K562 (cell line): ENCODE data around the gene OTUB2. TPM values are rescaled to one million over a fixed set of nuclear protein-coding genes. Genes with fewer than 3 reads are reported as not detected.

Experiments used
- ATAC-seq: fragments of 200-7000 bp; cut with Tn5 transposase; 3 replicates; pipeline ENCODE4 v1.9.1; 2020; ENCODE audit warnings: moderate library complexity
- BruUV-seq: library from RNA; stranded (reverse); fragments of 400-500 nt; replicated peaks from 2 replicates; lab custom pipeline; 2021; lab: Mats Ljungman, UMichigan
- CTCF ChIA-PET: fragments of 300-600 bp; formaldehyde crosslinking; extraction: SDS; loops from one replicate; lab custom pipeline; 2021; ENCODE audit warnings: low intra/inter-chr PET ratio; lab: Yijun Ruan, JAX
- POLR2A ChIA-PET: fragments of 300-600, 350-650 bp; sonication (Branson Sonifier 250); formaldehyde crosslinking; extraction: SDS; loops from one replicate; lab custom pipeline; 2021; ENCODE audit warnings: antibody characterized with exemption, inconsistent platforms; lab: Yijun Ruan, JAX
- DNase-seq, 4 experiments: peaks; one replicate each; pipeline versions ENCODE4 v3.0.0 to v3.0.0-alpha.2; 2011 to 2018; ENCODE audit warnings: low spot score in 3 of 4, mixed read lengths in 3 of 4; ENCODE audit errors: extremely low read depth in 1 of 4
- FAIRE-seq: peaks from 2 replicates; lab custom pipeline; 2011; peaks lifted over from hg19 to GRCh38; lab: Jason Lieb, UNC
- H2AFZ ChIP-seq: 2 replicates; pipeline ENCODE4 v1.6.0; 2011; ENCODE audit warnings: low read depth, low read length, control low read depth, inconsistent platforms
- H3K27ac ChIP-seq: fragments of 200-600 bp; 3 replicates; pipeline ENCODE4 v1.8.0; 2011; ENCODE audit warnings: low read depth, mild to moderate bottlenecking, control low read depth, inconsistent platforms, low read length, moderate library complexity, mixed read lengths; ENCODE audit errors: extremely low read depth
- H3K27me3 ChIP-seq, 2 experiments: fragments of 300-600 bp in 1 of 2; 2 replicates in 1 of 2; 3 replicates in 1 of 2; pipeline versions ENCODE4 v1.6.0 to v1.8.0; 2011; ENCODE audit warnings: inconsistent platforms in 2 of 2, low read length in 2 of 2, mild to moderate bottlenecking in 1 of 2, mixed read lengths in 1 of 2, moderate library complexity in 1 of 2; ENCODE audit not compliant: control insufficient read depth in 2 of 2, insufficient read depth in 2 of 2
- H3K36me3 ChIP-seq: fragments of 300-600 bp; 3 replicates; pipeline ENCODE4 v1.8.0; 2011; ENCODE audit warnings: mild to moderate bottlenecking, low read length, inconsistent platforms; ENCODE audit not compliant: control insufficient read depth, insufficient read depth
- H3K4me1 ChIP-seq, 2 experiments: fragments of 200-600 bp in 1 of 2; replicated peaks in 1 of 2; 2 replicates in 1 of 2; 3 replicates in 1 of 2; pipeline versions ENCODE4 v1.5.1 to v1.8.0; 2011; ENCODE audit warnings: inconsistent platforms in 2 of 2, low read length in 2 of 2, mild to moderate bottlenecking in 1 of 2, mixed read lengths in 1 of 2, moderate library complexity in 1 of 2; ENCODE audit not compliant: control insufficient read depth in 2 of 2, insufficient read depth in 2 of 2
- H3K4me2 ChIP-seq: 2 replicates; pipeline ENCODE4 v1.6.1; 2011; ENCODE audit warnings: low read length, control low read depth, inconsistent platforms, mixed read lengths; ENCODE audit not compliant: insufficient read depth
- H3K4me3 ChIP-seq: fragments of 200-600 bp; sonication (generic), shearing (Covaris generic); 2 replicates; pipeline ENCODE4 v1.5.1; 2016; ENCODE audit warnings: control low read depth, inconsistent platforms
- H3K79me2 ChIP-seq: fragments of 200-600 bp; 3 replicates; pipeline ENCODE4 v1.8.0; 2011; ENCODE audit warnings: low read length, inconsistent platforms; ENCODE audit not compliant: control insufficient read depth, insufficient read depth
- H3K9ac ChIP-seq, 2 experiments: 2 replicates each; pipeline versions ENCODE4 v1.6.0 to v1.6.1; 2011; ENCODE audit warnings: low read depth in 2 of 2, low read length in 2 of 2, control low read depth in 1 of 2, inconsistent platforms in 1 of 2, mild to moderate bottlenecking in 1 of 2, mixed read lengths in 1 of 2; ENCODE audit not compliant: insufficient read depth in 1 of 2
- H3K9me1 ChIP-seq: one replicate; pipeline ENCODE4 v1.6.0; 2011; ENCODE audit warnings: inconsistent platforms, mild to moderate bottlenecking, low read length, moderate library complexity; ENCODE audit not compliant: control insufficient read depth, insufficient read depth
- H3K9me3 ChIP-seq: replicated peaks from 2 replicates; pipeline ENCODE4 v1.5.1; 2011; ENCODE audit warnings: low read depth, low read length, inconsistent platforms; ENCODE audit not compliant: control insufficient read depth, insufficient read depth
- H4K20me1 ChIP-seq: replicated peaks from 2 replicates; pipeline ENCODE4 v1.6.1; 2011; ENCODE audit warnings: low read length, inconsistent platforms, mixed read lengths; ENCODE audit not compliant: control insufficient read depth, insufficient read depth
- ATF4 ChIP-seq: fragments of 450-650 bp; formaldehyde crosslinking; IDR thresholded peaks from 2 replicates; pipeline ENCODE4 v1.4.0; 2022; ENCODE audit warnings: mild to moderate bottlenecking, moderate library complexity
- GATAD2A ChIP-seq: fragments of 450-650 bp; IDR thresholded peaks from 2 replicates; pipeline ENCODE4 v1.6.1; 2017
- HCFC1 ChIP-seq: IDR thresholded peaks from 2 replicates; pipeline ENCODE4 v1.6.1; 2012; ENCODE audit warnings: low read depth, low read length, improper control_type of control experiment
- KLF16 ChIP-seq: IDR thresholded peaks from 2 replicates; pipeline ENCODE4 v1.6.1; 2016; ENCODE audit warnings: antibody characterized with exemption
- MECOM ChIP-seq: fragments of 250-450 bp; sonication (Bioruptor Pico); IDR thresholded peaks from 2 replicates; pipeline ENCODE4 v1.8.0; 2022; ENCODE audit warnings: inconsistent platforms
- POLR3G ChIP-seq: IDR thresholded peaks from 2 replicates; pipeline ENCODE4 v1.6.1; 2011; ENCODE audit not compliant: insufficient read length, insufficient replicate concordance; ENCODE audit errors: extremely low read depth
- RBBP5 ChIP-seq: fragments of 200-600 bp; sonication (generic); IDR thresholded peaks from 2 replicates; pipeline ENCODE4 v1.6.1; 2012; ENCODE audit warnings: borderline replicate concordance, mild to moderate bottlenecking, low read length, control low read depth, inconsistent platforms; ENCODE audit not compliant: insufficient read depth, poor library complexity, severe bottlenecking
- SAP30 ChIP-seq: fragments of 200-600 bp; sonication (generic); IDR thresholded peaks from 2 replicates; pipeline ENCODE4 v1.6.1; 2012; ENCODE audit warnings: borderline replicate concordance, low read depth, mild to moderate bottlenecking, moderate library complexity, low read length, control low read depth, inconsistent platforms; ENCODE audit not compliant: insufficient read depth, poor library complexity, severe bottlenecking
- STAT5B ChIP-seq: fragments of 250-450 bp; sonication (Bioruptor Pico); IDR thresholded peaks from 2 replicates; pipeline ENCODE4 v1.8.0; 2021; ENCODE audit warnings: mild to moderate bottlenecking, inconsistent platforms
- TCF7L2 ChIP-seq: fragments of 150-350 bp; IDR thresholded peaks from 2 replicates; pipeline ENCODE4 v1.6.1; 2016; ENCODE audit warnings: low read depth, mild to moderate bottlenecking, low read length, moderate library complexity
- XRCC5 ChIP-seq: fragments of 200-400 bp; formaldehyde crosslinking; IDR thresholded peaks from 2 replicates; pipeline ENCODE4 v1.6.1; 2017; ENCODE audit warnings: low read depth, mild to moderate bottlenecking, low read length
- ZNF217 ChIP-seq: sonication (generic); formaldehyde crosslinking; IDR thresholded peaks from 2 replicates; pipeline ENCODE4 v1.8.0; 2022; ENCODE audit warnings: mild to moderate bottlenecking, missing genetic modification reagents
- ZNF347 ChIP-seq: fragments of 450-650 bp; formaldehyde crosslinking; IDR thresholded peaks from 2 replicates; pipeline ENCODE4 v1.4.0; 2020; ENCODE audit warnings: low read depth, mild to moderate bottlenecking, moderate library complexity
- ZNF699 ChIP-seq: fragments of 250-450 bp; sonication (Bioruptor Pico); IDR thresholded peaks from 2 replicates; pipeline ENCODE4 v1.8.0; 2021; ENCODE audit warnings: mild to moderate bottlenecking, moderate library complexity; ENCODE audit not compliant: insufficient replicate concordance
- WGBS: fragments of 100-300 bp; shearing (Covaris generic); methylation state at CpG from one replicate; pipeline ENCODE4 v1.1.6; 2016; ENCODE audit warnings: low coverage, mixed read lengths; ENCODE audit not compliant: insufficient coverage; ENCODE audit errors: missing lambda C conversion rate; 5-methylcytosine and 5-hydroxymethylcytosine counted together
- in situ Hi-C: fragments of 300-500 bp; cut with MboI; formaldehyde crosslinking; loops from 4 replicates; pipeline ENCODE4 v1.15.0; 2018; ENCODE audit warnings: inconsistent platforms, mixed read lengths
- intact Hi-C: fragments of 100-400 bp; cut with micrococcal nuclease; formaldehyde crosslinking; loops from 2 replicates; pipeline ENCODE4 v1.14.2; 2022
- polyA plus RNA-seq, 8 experiments: library from polyadenylated mRNA; depleted of rRNA in 4 of 8; stranded (reverse) in 5 of 8; unstranded in 3 of 8; fragments of >200 nt; fragmentation: Nextera tagmentation in 2 of 8; fragmentation: Illumina TruSeq in 1 of 8; extraction: Ambion mirVana in 2 of 8; extraction: Trizol in 1 of 8; gene quantifications; 2 replicates each; pipeline versions ENCODE4 v1.2.1 to v1.2.3, GENCODE V29; 2011 to 2014; ENCODE audit warnings: inconsistent platforms in 1 of 8, missing spikeins in 1 of 8
- total RNA-seq, 7 experiments: library from RNA; depleted of rRNA in 6 of 7; stranded (reverse); fragments of >200 nt in 6 of 7; fragmentation: Illumina TruSeq in 2 of 7; extraction: Trizol in 2 of 7; gene quantifications; 2 replicates each; pipeline versions ENCODE4 v1.2.1 to v1.2.3, GENCODE V29; 2011 to 2021; ENCODE audit warnings: low replicate concordance in 1 of 7
- TF ChIP-seq, protein P1 (sequence below): fragments of 250-450 bp; sonication (Bioruptor Pico); IDR thresholded peaks from 2 replicates; pipeline ENCODE4 v1.8.0; 2022; ENCODE audit warnings: moderate library complexity, mild to moderate bottlenecking, inconsistent platforms
- TF ChIP-seq, protein P2 (sequence below): IDR thresholded peaks from 2 replicates; pipeline ENCODE4 v1.6.1; 2014; ENCODE audit warnings: antibody characterized with exemption

The OTUB2 gene
- total and polyA plus RNA-seq, 9 of the 15 experiments (the other 6 are each of a cell fraction or from before 2014, with no cell fraction given): 0.01 to 0.31 (median 0.11) TPM

DNA sequence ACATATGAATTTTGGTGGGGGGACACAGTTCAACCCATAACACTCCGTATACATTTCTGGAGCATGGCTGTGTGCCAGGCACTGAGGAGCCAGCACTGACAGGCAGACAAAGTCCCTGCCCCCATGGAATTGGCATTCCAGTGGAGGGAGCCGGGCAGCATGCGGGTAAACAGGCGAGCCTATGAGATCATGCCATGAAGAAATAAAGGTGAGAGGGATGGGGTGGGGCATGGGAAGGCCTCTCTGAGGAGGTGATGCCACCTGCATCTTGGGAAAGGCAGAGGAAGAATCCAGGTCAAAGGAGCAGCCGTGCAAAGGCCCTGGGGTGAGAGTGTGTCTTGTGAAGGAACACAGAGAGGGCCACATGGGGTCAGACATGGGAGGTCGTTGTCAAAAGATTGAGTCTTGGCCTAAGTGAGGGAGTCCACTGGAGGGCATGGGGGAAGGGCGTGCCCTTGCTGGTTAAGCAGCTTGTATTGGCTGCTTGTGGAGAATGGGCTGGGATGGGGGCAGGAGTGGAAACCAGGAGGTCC lies 3.6 kb downstream of the OTUB2 start:
- BruUV-seq: no TSS peak
- FAIRE-seq (no peak), DNase-seq (no peak), ATAC-seq (no peak)
- no peaks in the 10 kb centered on the region for H3K9me3 ChIP-seq
- intact Hi-C loops (no loop called here), in situ Hi-C loops (no loop called here)
- 32% methylated on average over 5 of the region's 7 CpGs for WGBS
- H3K27me3 ChIP-seq: peaks cover 0 to 12% of the 10 kb centered on the region in 2 experiments; a peak in 1 of 5 replicates
- no peak overlapping the region for H3K27ac ChIP-seq
- no peak overlapping the region for H3K9ac ChIP-seq
- H3K9me1 ChIP-seq: no peaks in the 10 kb centered on the region
- H3K4me2 ChIP-seq: no peak overlapping the region
- no peak overlapping the region for H2AFZ ChIP-seq
- H3K79me2 ChIP-seq: no peaks in the 10 kb centered on the region
- ChIA-PET POLR2A (interaction anchor here (0.6 kb wide), 1 partner anchor 143 kb away, joined by 4 read pairs; no protein-coding TSS in a partner anchor), CTCF (no interaction called here)
- no peak for TF ChIP-seq MECOM
- TF ChIP-seq HCFC1: no peak
- no peak for TF ChIP-seq POLR3G
- TF ChIP-seq ZNF347: no peak
- TF ChIP-seq ZNF699 (CRISPR knock-in tag): no peak
- no peak for TF ChIP-seq KLF16
- TF ChIP-seq, protein P1, sequence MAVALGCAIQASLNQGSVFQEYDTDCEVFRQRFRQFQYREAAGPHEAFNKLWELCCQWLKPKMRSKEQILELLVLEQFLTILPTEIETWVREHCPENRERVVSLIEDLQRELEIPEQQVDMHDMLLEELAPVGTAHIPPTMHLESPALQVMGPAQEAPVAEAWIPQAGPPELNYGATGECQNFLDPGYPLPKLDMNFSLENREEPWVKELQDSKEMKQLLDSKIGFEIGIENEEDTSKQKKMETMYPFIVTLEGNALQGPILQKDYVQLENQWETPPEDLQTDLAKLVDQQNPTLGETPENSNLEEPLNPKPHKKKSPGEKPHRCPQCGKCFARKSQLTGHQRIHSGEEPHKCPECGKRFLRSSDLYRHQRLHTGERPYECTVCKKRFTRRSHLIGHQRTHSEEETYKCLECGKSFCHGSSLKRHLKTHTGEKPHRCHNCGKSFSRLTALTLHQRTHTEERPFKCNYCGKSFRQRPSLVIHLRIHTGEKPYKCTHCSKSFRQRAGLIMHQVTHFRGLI (CRISPR knock-in tag): no peak
- no peak for TF ChIP-seq ATF4 (CRISPR knock-in tag)
- no peak for TF ChIP-seq RBBP5
- TF ChIP-seq, protein P2, sequence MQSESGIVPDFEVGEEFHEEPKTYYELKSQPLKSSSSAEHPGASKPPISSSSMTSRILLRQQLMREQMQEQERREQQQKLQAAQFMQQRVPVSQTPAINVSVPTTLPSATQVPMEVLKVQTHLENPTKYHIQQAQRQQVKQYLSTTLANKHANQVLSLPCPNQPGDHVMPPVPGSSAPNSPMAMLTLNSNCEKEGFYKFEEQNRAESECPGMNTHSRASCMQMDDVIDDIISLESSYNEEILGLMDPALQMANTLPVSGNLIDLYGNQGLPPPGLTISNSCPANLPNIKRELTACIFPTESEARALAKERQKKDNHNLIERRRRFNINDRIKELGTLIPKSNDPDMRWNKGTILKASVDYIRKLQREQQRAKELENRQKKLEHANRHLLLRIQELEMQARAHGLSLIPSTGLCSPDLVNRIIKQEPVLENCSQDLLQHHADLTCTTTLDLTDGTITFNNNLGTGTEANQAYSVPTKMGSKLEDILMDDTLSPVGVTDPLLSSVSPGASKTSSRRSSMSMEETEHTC: no peak
- TF ChIP-seq STAT5B (CRISPR knock-in tag): no peak
- no peak for TF ChIP-seq XRCC5
- TF ChIP-seq GATAD2A: no peak
- no peak for TF ChIP-seq TCF7L2
- no peak for TF ChIP-seq ZNF217 (CRISPR knock-in tag)
- TF ChIP-seq SAP30: no peak
- peaks cover 6% of the 10 kb centered on the region; the same call in 1 of the 2 replicates for H4K20me1 ChIP-seq
- peaks cover 0 to 7% of the 10 kb centered on the region in 2 experiments; a peak in 1 of 5 replicates for H3K4me1 ChIP-seq
- H3K36me3 ChIP-seq: no peaks in the 10 kb centered on the region
- H3K4me3 ChIP-seq: no peak overlapping the region
